NCI-H446 treated with DMSO at 0.1 percent for 48 hours (cell line): Measurements from ENCODE around the gene VARS1.
A peak's percentile ranks its signal among the peaks of the same experiment; 100 is the strongest.
"Not testable (repeated sequence)": the region's sequence is repeated elsewhere in the genome, so short reads cannot be mapped to it uniquely, and the experiment has no call there.

Experiments
- DNase-seq: peaks from one replicate; lab custom pipeline; 2025; lab: John Stamatoyannopoulos, UW

Gene VARS1

GRCh38 chr6:31795616-31796298, at the start of gene VARS1:
Gene VARS1 (minus strand): TSS chr6:31795752. CDS start chr6:31795217, 535 bp downstream.
- DNase-seq, result peak; percentile 73

- DNase-seq, result no peak
Measured at GRCh38 chr6:31844507-31844906, 49.0 kb upstream of the VARS1 start.

GRCh38 chr6:31842053-31842452, 46.5 kb upstream of the VARS1 start:
- no peak for DNase-seq

GRCh38 chr6:31839779-31840126, 44.2 kb upstream of the VARS1 start:
- DNase-seq, result not testable (repeated sequence)

GRCh38 chr6:31838968-31839367, 43.4 kb upstream of the VARS1 start:
- no peak for DNase-seq

- DNase-seq, result not testable (repeated sequence)
Measured at GRCh38 chr6:31838114-31838553, 42.6 kb upstream of the VARS1 start.

- no peak for DNase-seq
Measured at GRCh38 chr6:31837369-31838113, 42.0 kb upstream of the VARS1 start.

GRCh38 chr6:31836474-31837368, 41.2 kb upstream of the VARS1 start:
- no peak for DNase-seq

- DNase-seq, result no peak
Measured at GRCh38 chr6:31836047-31836473, 40.5 kb upstream of the VARS1 start.

GRCh38 chr6:31834367-31835250, 39.1 kb upstream of the VARS1 start:
- DNase-seq, result peak; percentile 80

- DNase-seq, result no peak
Measured at GRCh38 chr6:31831350-31832215, 36.0 kb upstream of the VARS1 start.

- no peak for DNase-seq
Measured at GRCh38 chr6:31830886-31831335, 35.4 kb upstream of the VARS1 start.

- peak; percentile 23 for DNase-seq
Measured at GRCh38 chr6:31829633-31830283, 34.2 kb upstream of the VARS1 start.

- DNase-seq, result peak; percentile 99
Measured at GRCh38 chr6:31827286-31828079, 31.9 kb upstream of the VARS1 start, which contains the start of gene HSPA1B. Gene HSPA1B (plus strand): TSS chr6:31827738. CDS start chr6:31827951, 213 bp downstream.

- peak; percentile 83 for DNase-seq
Measured at GRCh38 chr6:31826793-31827285, 31.3 kb upstream of the VARS1 start.

GRCh38 chr6:31825553-31825952, 30.0 kb upstream of the VARS1 start:
- DNase-seq, result no peak

- not testable (repeated sequence) for DNase-seq
Measured at GRCh38 chr6:31823592-31824196, 28.1 kb upstream of the VARS1 start.
